ENCODE data around the gene KRT10. TPM values are rescaled to one million over a fixed set of nuclear protein-coding genes. Genes with fewer than 3 reads are reported as not detected.

The KRT10 gene
- total RNA-seq, 4 donors from 2014 or later = 6.9 to 47.1 (median 39.8) TPM; not detected in 1

GRCh38 chr17:40827746-40828453 lies 5.5 kb upstream of the KRT10 start:
- peak overlapping the region in 1 of 2 donors; percentile 12 for H3K27ac ChIP-seq
- DNase-seq = no peak
- intact Hi-C loops (cut with DNase I; ENCODE audit: low total_unique reads) = no loop called here

DNA sequence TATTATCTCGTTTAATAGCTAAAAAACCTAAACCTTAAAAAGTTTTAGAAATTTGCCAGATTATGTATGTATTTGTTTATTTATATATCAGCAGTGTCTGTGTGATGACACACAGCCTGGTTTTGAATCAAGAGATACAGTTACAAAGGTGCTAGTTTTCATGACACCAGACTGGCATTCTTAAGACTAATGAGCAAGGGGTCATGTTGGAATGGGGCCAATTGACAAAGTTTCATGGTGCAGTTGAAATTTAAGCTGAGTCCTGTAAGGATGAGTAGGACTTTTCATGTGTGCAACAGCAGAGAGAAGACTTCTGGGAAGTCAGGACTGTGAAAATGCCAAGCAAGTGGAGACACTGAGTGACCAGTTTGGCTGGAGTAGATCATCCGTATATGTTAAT lies 3.2 kb upstream of the KRT10 start:
- TF ChIP-seq, protein P1, sequence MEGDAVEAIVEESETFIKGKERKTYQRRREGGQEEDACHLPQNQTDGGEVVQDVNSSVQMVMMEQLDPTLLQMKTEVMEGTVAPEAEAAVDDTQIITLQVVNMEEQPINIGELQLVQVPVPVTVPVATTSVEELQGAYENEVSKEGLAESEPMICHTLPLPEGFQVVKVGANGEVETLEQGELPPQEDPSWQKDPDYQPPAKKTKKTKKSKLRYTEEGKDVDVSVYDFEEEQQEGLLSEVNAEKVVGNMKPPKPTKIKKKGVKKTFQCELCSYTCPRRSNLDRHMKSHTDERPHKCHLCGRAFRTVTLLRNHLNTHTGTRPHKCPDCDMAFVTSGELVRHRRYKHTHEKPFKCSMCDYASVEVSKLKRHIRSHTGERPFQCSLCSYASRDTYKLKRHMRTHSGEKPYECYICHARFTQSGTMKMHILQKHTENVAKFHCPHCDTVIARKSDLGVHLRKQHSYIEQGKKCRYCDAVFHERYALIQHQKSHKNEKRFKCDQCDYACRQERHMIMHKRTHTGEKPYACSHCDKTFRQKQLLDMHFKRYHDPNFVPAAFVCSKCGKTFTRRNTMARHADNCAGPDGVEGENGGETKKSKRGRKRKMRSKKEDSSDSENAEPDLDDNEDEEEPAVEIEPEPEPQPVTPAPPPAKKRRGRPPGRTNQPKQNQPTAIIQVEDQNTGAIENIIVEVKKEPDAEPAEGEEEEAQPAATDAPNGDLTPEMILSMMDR (IDR thresholded peaks at IDR 0.05) = no peak
- no peak for TF ChIP-seq POLR2A (IDR thresholded peaks at IDR 0.05)
- H3K27ac ChIP-seq = no peak overlapping the region
- no peaks in the 10 kb centered on the region for H3K4me1 ChIP-seq
- H3K27me3 ChIP-seq = no peaks in the 10 kb centered on the region
- no peak for DNase-seq
- H3K9me3 ChIP-seq = no peaks in the 10 kb centered on the region
- no peaks in the 10 kb centered on the region for H3K36me3 ChIP-seq
- intact Hi-C loops (cut with DNase I; ENCODE audit: low total_unique reads) = no loop called here
- no peak overlapping the region for H3K4me3 ChIP-seq

More at GRCh38 chr17:40827746-40828453, 5.5 kb upstream of the KRT10 start:
- H3K4me3 ChIP-seq = no peak overlapping the region
- no peaks in the 10 kb centered on the region for H3K36me3 ChIP-seq
- no peaks in the 10 kb centered on the region for H3K4me1 ChIP-seq
- no peak for TF ChIP-seq POLR2A (IDR thresholded peaks at IDR 0.05)
- TF ChIP-seq, protein P1 (IDR thresholded peaks at IDR 0.05) = no peak
- H3K27me3 ChIP-seq = no peaks in the 10 kb centered on the region
- H3K9me3 ChIP-seq = no peaks in the 10 kb centered on the region

DNA sequence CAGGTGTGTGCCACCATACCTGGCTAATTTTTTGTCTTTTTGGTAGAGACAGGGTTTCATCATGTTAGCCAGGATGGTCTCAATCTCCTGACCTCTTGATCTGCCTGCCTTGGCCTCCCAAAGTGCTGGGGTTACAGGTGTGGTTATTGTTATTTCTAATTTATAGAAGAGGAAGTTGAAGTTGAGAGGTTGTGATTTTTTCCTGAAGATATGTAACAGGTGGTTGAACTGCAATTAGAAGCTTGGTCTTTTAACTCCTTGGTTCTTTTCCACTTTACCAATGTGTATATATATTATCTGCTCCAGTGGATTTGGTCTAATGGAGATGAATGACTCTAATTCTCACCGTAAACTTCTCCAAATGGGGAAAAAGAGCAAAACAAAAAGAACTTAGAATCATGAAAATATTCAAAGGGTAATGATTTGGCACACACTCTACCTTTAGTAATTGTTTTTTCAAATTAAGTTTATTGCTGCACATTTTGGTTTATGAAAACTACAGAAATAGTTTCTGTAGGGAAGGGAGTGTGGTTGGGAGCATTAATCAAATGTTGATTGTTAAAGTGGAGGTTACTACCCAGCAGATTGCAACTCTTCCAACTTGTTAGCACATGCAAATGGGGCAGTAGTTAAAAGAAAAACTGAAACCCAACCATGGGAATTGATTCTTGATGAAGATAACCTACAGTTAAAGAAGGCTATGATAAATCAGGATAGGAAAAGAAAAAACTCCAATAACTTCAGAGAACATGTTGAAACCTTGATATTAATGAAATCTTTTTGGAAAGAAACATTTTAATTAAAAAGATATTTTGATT lies 1.8 kb upstream of the KRT10 start:
- Histone ChIP-seq H3K27ac (no peak overlapping the region), H3K4me3 (no peak overlapping the region), H3K4me1 (no peaks in the 10 kb centered on the region), H3K36me3 (no peaks in the 10 kb centered on the region), H3K27me3 (no peaks in the 10 kb centered on the region), H3K9me3 (no peaks in the 10 kb centered on the region)
- intact Hi-C loops (cut with DNase I; ENCODE audit: low total_unique reads) = no loop called here
- no peak for DNase-seq
- no peak for TF ChIP-seq POLR2A (IDR thresholded peaks at IDR 0.05)
- TF ChIP-seq, protein P1 (IDR thresholded peaks at IDR 0.05) = no peak

- Histone ChIP-seq H3K27ac (peak overlapping the region in 1 of 2 donors; percentile 5), H3K27me3 (no peaks in the 10 kb centered on the region), H3K9me3 (no peaks in the 10 kb centered on the region), H3K4me3 (no peak overlapping the region), H3K36me3 (no peaks in the 10 kb centered on the region), H3K4me1 (peaks cover 0 to 6% of the 10 kb centered on the region in 2 donors)
- no peak for DNase-seq
- intact Hi-C loops (cut with DNase I; ENCODE audit: low total_unique reads) = no loop called here
- TF ChIP-seq, protein P1 (IDR thresholded peaks at IDR 0.05) = no peak
- TF ChIP-seq POLR2A (IDR thresholded peaks at IDR 0.05) = no peak
These were observed 878 bp downstream of the KRT10 start for GRCh38 chr17:40821536-40821935.
